ENCODE data around the gene ZBTB44.

ZBTB44 gene

GRCh38 chr11:130219148-130219547 is 95.6 kb downstream of the ZBTB44 start:
- no peak overlapping the region for H3K4me3 ChIP-seq (ENCODE audit: low read depth, low read length)
- DNase-seq (ENCODE audit: low read depth) = no peak
- no peak for TF ChIP-seq CTCF (conservative IDR thresholded peaks at IDR 0.05; ENCODE audit: low read depth, low read length)

GRCh38 chr11:130218501-130219070 is 96.1 kb downstream of the ZBTB44 start:
- DNase-seq (ENCODE audit: low read depth) = no peak
- TF ChIP-seq CTCF (conservative IDR thresholded peaks at IDR 0.05; ENCODE audit: low read depth, low read length) = no peak
- no peak overlapping the region for H3K4me3 ChIP-seq (ENCODE audit: low read depth, low read length)

GRCh38 chr11:130217133-130218031 is 97.3 kb downstream of the ZBTB44 start:
- no peak for DNase-seq (ENCODE audit: low read depth)
- no peak for TF ChIP-seq CTCF (conservative IDR thresholded peaks at IDR 0.05; ENCODE audit: low read depth, low read length)
- H3K4me3 ChIP-seq (ENCODE audit: low read depth, low read length) = no peak overlapping the region

- no peak for DNase-seq (ENCODE audit: low read depth)
- no peak overlapping the region for H3K4me3 ChIP-seq (ENCODE audit: low read depth, low read length)
- TF ChIP-seq CTCF (conservative IDR thresholded peaks at IDR 0.05; ENCODE audit: low read depth, low read length) = no peak
Observed at GRCh38 chr11:130216591-130217132, 98.1 kb downstream of the ZBTB44 start.

- TF ChIP-seq CTCF (conservative IDR thresholded peaks at IDR 0.05; ENCODE audit: low read depth, low read length) = no peak
- H3K4me3 ChIP-seq (ENCODE audit: low read depth, low read length) = no peak overlapping the region
- no peak for DNase-seq (ENCODE audit: low read depth)
Observed at GRCh38 chr11:130216221-130216550, 98.5 kb downstream of the ZBTB44 start.

GRCh38 chr11:130215531-130216220 is 99.0 kb downstream of the ZBTB44 start:
- TF ChIP-seq CTCF (conservative IDR thresholded peaks at IDR 0.05; ENCODE audit: low read depth, low read length) = no peak
- H3K4me3 ChIP-seq (ENCODE audit: low read depth, low read length) = no peak overlapping the region
- DNase-seq (ENCODE audit: low read depth) = no peak
